HG02588 (cell line): ENCODE data around the gene ENO1.

Experiments used
- ATAC-seq: cut with Tn5 transposase; IDR thresholded peaks from one replicate; pipeline ENCODE4 v1.9.1; 2021; ENCODE audit warnings: mild to moderate bottlenecking, moderate library complexity; ENCODE audit not compliant: unreplicated experiment

Gene ENO1

DNA sequence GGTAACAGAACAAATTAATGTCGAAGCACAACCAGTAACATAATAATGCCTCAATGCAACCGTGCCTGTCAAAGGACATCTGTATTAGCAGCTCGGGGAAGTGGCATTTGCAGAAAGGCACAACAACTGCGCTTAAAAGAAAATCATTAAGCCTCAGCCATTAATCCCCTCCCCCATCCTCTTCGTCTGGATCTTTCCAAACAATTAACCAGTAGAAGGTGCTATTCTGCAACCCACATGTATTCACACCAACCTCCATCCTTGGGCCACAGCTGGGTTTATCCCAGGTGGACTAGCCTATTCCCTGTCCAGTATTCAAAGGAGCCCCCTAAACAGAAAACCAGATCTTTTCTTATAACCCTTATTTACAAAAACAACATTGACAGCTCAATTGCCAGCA lies 63.6 kb downstream of the ENO1 start:
- no peak for ATAC-seq

DNA sequence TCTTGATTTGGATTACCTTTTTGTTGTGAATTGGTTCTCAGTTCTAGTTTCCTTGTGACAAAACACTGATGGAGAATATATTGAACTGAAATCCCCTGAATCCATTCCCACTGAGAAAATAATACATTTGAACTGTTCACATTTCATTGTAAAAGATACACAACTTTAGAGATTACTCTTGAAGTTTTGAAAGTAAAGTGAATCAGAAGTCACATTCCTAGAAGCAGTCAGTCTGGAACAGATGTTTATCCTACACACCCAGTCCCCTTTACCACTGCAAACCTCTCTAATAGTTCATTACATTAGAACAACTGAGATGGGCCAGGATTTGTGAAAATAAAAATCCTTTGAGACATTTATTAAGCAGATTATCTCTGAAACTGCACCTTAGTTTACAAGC lies 64.5 kb downstream of the ENO1 start:
- ATAC-seq: no peak

DNA sequence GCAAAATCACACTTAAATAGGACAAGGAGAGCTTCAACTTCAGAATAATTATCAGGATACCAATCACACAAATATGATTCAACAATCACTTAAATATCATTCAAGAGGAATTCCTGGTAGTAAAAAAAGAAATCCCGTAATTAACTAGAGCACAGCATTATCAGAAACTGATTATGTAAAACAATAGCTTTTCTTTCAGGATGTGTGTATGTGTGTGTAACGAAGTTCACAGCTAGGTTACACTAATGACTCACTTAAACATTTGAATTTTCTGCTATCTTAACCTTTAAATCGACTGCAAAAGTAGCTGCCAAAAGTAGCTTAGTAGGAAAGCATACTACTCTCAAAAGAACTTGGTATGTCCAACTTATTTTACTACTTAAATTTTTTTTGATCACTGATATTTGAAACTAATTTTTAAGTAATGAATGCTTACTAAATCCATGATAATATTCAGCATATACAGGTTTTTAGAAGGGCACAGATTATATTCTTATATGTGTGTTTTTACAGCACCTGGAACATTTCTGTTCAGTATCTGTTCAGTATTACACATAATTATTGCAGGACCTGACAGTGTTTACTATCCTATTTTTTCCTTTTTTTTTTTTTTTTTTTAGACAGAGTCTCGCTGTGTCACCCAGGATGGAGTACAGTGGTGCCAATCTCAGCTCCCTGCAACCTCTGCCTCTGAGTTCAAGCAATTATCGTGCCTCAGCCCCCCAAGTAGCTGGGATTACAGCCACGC lies 65.3 kb downstream of the ENO1 start:
- ATAC-seq: no peak

DNA sequence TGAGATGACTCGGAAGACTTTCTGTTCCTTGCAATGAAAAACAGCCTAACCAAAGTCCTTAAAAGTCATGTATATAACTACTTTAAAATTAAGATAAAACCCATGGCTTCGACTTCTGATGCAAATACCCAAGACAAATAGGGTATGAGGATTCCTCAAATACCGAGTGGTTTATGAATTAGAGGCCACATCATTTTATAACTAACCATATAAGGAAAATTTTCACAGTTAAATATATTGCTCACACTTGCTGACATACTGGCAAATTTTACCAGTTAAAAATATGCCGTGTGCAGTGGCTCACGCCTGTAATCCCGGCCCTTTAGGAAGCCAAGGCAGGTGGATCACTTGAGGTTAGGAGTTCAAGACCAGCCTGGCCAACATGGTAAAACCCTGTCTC lies 66.4 kb downstream of the ENO1 start:
- no peak for ATAC-seq
